ENCODE results near the gene TXNRD2. TPM values are rescaled to one million over a fixed set of nuclear protein-coding genes. Genes with fewer than 3 reads are reported as not detected.

TXNRD2 gene
- total RNA-seq, 3 donors from 2014 or later (not counting 1 experiment from before 2014, with no cell fraction given): 23.5 to 37.3 (median 24.4) TPM

DNA sequence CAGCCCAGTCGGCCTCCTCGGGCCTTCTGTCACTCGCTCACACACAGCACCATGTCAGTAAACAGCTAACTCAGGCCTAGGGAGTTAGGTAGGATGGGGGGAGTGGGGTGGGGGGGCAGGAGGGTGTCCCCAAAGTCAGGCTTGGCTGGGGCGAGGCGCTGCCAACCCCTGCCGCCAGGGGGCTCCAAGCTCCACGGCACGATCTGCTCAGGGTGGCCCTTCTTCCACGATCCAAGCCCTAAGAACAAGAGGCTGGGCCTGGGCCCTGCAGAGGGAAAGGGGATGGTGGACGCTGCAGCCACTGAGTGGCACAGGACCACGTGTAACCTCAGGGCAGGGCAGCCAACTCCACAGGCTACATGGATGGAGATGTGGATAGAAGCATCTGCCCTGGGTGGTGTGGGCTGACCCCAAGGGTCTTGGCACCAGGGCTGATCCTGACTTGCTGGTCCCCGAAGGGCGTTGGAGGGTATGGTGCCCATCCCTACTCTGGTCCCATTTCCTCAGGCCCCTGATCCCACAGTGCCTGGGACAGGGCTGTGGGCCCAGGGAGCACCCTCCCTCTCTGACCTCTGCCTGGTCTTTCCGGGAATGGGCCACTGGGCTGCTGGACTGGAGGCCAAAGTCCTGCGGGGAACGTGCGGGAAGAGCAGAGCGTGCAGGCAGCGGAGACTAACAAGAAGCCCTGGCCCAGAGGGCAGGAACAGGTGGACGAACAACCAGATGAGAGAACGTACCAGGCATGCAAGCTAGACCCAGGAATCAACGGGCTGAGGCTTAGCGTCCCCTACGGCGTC, 29.1 kb upstream of the TXNRD2 start:
- Histone ChIP-seq H3K36me3 (ENCODE audit: control insufficient read depth, insufficient read depth, low read length) (peaks cover 30% of the 10 kb centered on the region), H3K4me1 (ENCODE audit: control insufficient read depth, insufficient read depth, low read length) (peaks cover 76% of the 10 kb centered on the region), H3K9me3 (ENCODE audit: control insufficient read depth, insufficient read depth, low read length) (no peaks in the 10 kb centered on the region), H3K4me3 (ENCODE audit: low read length) (no peak overlapping the region), H3K27me3 (ENCODE audit: control insufficient read depth, insufficient read depth, low read length) (no peaks in the 10 kb centered on the region), H3K27ac (ENCODE audit: low read length) (peak overlapping the region; percentile 61)
- TF ChIP-seq, protein P1, sequence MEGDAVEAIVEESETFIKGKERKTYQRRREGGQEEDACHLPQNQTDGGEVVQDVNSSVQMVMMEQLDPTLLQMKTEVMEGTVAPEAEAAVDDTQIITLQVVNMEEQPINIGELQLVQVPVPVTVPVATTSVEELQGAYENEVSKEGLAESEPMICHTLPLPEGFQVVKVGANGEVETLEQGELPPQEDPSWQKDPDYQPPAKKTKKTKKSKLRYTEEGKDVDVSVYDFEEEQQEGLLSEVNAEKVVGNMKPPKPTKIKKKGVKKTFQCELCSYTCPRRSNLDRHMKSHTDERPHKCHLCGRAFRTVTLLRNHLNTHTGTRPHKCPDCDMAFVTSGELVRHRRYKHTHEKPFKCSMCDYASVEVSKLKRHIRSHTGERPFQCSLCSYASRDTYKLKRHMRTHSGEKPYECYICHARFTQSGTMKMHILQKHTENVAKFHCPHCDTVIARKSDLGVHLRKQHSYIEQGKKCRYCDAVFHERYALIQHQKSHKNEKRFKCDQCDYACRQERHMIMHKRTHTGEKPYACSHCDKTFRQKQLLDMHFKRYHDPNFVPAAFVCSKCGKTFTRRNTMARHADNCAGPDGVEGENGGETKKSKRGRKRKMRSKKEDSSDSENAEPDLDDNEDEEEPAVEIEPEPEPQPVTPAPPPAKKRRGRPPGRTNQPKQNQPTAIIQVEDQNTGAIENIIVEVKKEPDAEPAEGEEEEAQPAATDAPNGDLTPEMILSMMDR (IDR thresholded peaks at IDR 0.05): peak; percentile 96
- Mint-ChIP-seq H3K4me3 (peak overlapping the region; percentile 87), H3K4me1 (peaks cover 45 to 60% of the 10 kb centered on the region in 2 donors), H3K36me3 (no peaks in the 10 kb centered on the region), H3K27ac (peak overlapping the region; percentile 84 to 85), H3K9me3 (no peaks in the 10 kb centered on the region), H3K27me3 (ENCODE audit: low read depth in 2 of 2) (no peaks in the 10 kb centered on the region)
- peak; percentile 84 to 86 for DNase-seq
- ATAC-seq: peak; percentile 49 to 65 (median 60)
- WGBS (ENCODE audit: insufficient coverage): 47% methylated on average over 25 of the region's 25 CpGs
- intact Hi-C loops (cut with micrococcal nuclease): loop anchor here (1.0 to 5.0 kb wide), 4 partner anchors 43 to 298 kb away; partner anchors contain the start of genes RTN4R and TANGO2

GRCh38 chr22:19970031-19970478, 28.4 kb upstream of the TXNRD2 start:
- Mint-ChIP-seq H3K27me3 (ENCODE audit: low read depth in 2 of 2) (no peaks in the 10 kb centered on the region), H3K27ac (peak overlapping the region in 1 of 2 donors; percentile 85), H3K4me3 (no peak overlapping the region), H3K4me1 (peaks cover 44 to 56% of the 10 kb centered on the region in 2 donors), H3K9me3 (no peaks in the 10 kb centered on the region), H3K36me3 (no peaks in the 10 kb centered on the region)
- no peak for DNase-seq
- H3K9me3 ChIP-seq (ENCODE audit: control insufficient read depth, insufficient read depth, low read length): no peaks in the 10 kb centered on the region
- 84% methylated on average over 9 of the region's 9 CpGs for WGBS (ENCODE audit: insufficient coverage)
- peaks cover 30% of the 10 kb centered on the region for H3K36me3 ChIP-seq (ENCODE audit: control insufficient read depth, insufficient read depth, low read length)
- TF ChIP-seq, protein P1 (IDR thresholded peaks at IDR 0.05): no peak
- intact Hi-C loops (cut with micrococcal nuclease): loop anchor here (1.0 to 5.0 kb wide), 3 partner anchors 43 to 157 kb away; partner anchors contain the start of gene TANGO2
- no peak for ATAC-seq
- H3K4me1 ChIP-seq (ENCODE audit: control insufficient read depth, insufficient read depth, low read length): peaks cover 75% of the 10 kb centered on the region
- no peaks in the 10 kb centered on the region for H3K27me3 ChIP-seq (ENCODE audit: control insufficient read depth, insufficient read depth, low read length)
- H3K27ac ChIP-seq (ENCODE audit: low read length): no peak overlapping the region
- no peak overlapping the region for H3K4me3 ChIP-seq (ENCODE audit: low read length)

DNA sequence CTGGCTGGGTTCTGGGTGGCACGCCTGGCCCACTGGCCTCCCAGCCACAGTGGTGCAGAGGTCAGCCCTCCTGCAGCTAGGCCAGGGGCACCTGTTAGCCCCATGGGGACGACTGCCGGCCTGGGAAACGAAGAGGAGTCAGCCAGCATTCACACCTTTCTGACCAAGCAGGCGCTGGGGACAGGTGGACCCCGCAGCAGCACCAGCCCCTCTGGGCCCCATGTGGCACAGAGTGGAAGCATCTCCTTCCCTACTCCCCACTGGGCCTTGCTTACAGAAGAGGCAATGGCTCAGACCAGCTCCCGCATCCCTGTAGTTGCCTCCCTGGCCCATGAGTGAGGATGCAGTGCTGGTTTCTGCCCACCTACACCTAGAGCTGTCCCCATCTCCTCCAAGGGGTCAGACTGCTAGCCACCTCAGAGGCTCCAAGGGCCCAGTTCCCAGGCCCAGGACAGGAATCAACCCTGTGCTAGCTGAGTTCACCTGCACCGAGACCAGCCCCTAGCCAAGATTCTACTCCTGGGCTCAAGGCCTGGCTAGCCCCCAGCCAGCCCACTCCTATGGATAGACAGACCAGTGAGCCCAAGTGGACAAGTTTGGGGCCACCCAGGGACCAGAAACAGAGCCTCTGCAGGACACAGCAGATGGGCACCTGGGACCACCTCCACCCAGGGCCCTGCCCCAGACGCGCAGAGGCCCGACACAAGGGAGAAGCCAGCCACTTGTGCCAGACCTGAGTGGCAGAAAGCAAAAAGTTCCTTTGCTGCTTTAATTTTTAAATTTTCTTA, 27.7 kb upstream of the TXNRD2 start:
- no peaks in the 10 kb centered on the region for H3K36me3 Mint-ChIP-seq
- H3K4me3 Mint-ChIP-seq: no peak overlapping the region
- peaks cover 39 to 49% of the 10 kb centered on the region in 2 donors for H3K4me1 Mint-ChIP-seq
- ATAC-seq (no peak), DNase-seq (no peak)
- no peaks in the 10 kb centered on the region for H3K9me3 ChIP-seq (ENCODE audit: control insufficient read depth, insufficient read depth, low read length)
- H3K27ac ChIP-seq (ENCODE audit: low read length): no peak overlapping the region
- no peaks in the 10 kb centered on the region for H3K9me3 Mint-ChIP-seq
- peaks cover 34% of the 10 kb centered on the region for H3K36me3 ChIP-seq (ENCODE audit: control insufficient read depth, insufficient read depth, low read length)
- no peaks in the 10 kb centered on the region for H3K27me3 Mint-ChIP-seq (ENCODE audit: low read depth in 2 of 2)
- H3K27me3 ChIP-seq (ENCODE audit: control insufficient read depth, insufficient read depth, low read length): no peaks in the 10 kb centered on the region
- no peak overlapping the region for H3K4me3 ChIP-seq (ENCODE audit: low read length)
- H3K4me1 ChIP-seq (ENCODE audit: control insufficient read depth, insufficient read depth, low read length): peaks cover 69% of the 10 kb centered on the region
- intact Hi-C loops (cut with micrococcal nuclease): no loop called here
- no peak overlapping the region for H3K27ac Mint-ChIP-seq
- TF ChIP-seq, protein P1 (IDR thresholded peaks at IDR 0.05): no peak
- 90% methylated on average over 11 of the region's 11 CpGs for WGBS (ENCODE audit: insufficient coverage)
